K562 (cell line): Measurements from ENCODE around the gene SH2D3A. TPM values are rescaled to one million over a fixed set of nuclear protein-coding genes. Genes with fewer than 3 reads are reported as not detected.

ENCODE experiments used
- ATAC-seq: fragments of 200-7000 bp; cut with Tn5 transposase; 3 replicates; pipeline ENCODE4 v1.9.1; 2020; ENCODE audit warnings: moderate library complexity
- BruUV-seq: library from RNA; stranded (reverse); fragments of 400-500 nt; replicated peaks from 2 replicates; lab custom pipeline; 2021; lab: Mats Ljungman, UMichigan
- CTCF ChIA-PET: fragments of 300-600 bp; formaldehyde crosslinking; extraction: SDS; loops from one replicate; lab custom pipeline; 2021; ENCODE audit warnings: low intra/inter-chr PET ratio; lab: Yijun Ruan, JAX
- POLR2A ChIA-PET: fragments of 300-600, 350-650 bp; sonication (Branson Sonifier 250); formaldehyde crosslinking; extraction: SDS; loops from one replicate; lab custom pipeline; 2021; ENCODE audit warnings: antibody characterized with exemption, inconsistent platforms; lab: Yijun Ruan, JAX
- DNase-seq, 4 experiments: peaks; one replicate each; pipeline versions ENCODE4 v3.0.0 to v3.0.0-alpha.2; 2011 to 2018; ENCODE audit warnings: low spot score in 3 of 4, mixed read lengths in 3 of 4; ENCODE audit errors: extremely low read depth in 1 of 4
- FAIRE-seq: peaks from 2 replicates; lab custom pipeline; 2011; peaks lifted over from hg19 to GRCh38; lab: Jason Lieb, UNC
- H2AFZ ChIP-seq: 2 replicates; pipeline ENCODE4 v1.6.0; 2011; ENCODE audit warnings: low read depth, low read length, control low read depth, inconsistent platforms
- H3K27ac ChIP-seq: fragments of 200-600 bp; 3 replicates; pipeline ENCODE4 v1.8.0; 2011; ENCODE audit warnings: low read depth, mild to moderate bottlenecking, control low read depth, inconsistent platforms, low read length, moderate library complexity, mixed read lengths; ENCODE audit errors: extremely low read depth
- H3K27me3 ChIP-seq, 2 experiments: fragments of 300-600 bp in 1 of 2; 2 replicates in 1 of 2; 3 replicates in 1 of 2; pipeline versions ENCODE4 v1.6.0 to v1.8.0; 2011; ENCODE audit warnings: inconsistent platforms in 2 of 2, low read length in 2 of 2, mild to moderate bottlenecking in 1 of 2, mixed read lengths in 1 of 2, moderate library complexity in 1 of 2; ENCODE audit not compliant: control insufficient read depth in 2 of 2, insufficient read depth in 2 of 2
- H3K36me3 ChIP-seq: fragments of 300-600 bp; 3 replicates; pipeline ENCODE4 v1.8.0; 2011; ENCODE audit warnings: mild to moderate bottlenecking, low read length, inconsistent platforms; ENCODE audit not compliant: control insufficient read depth, insufficient read depth
- H3K4me1 ChIP-seq, 2 experiments: fragments of 200-600 bp in 1 of 2; replicated peaks in 1 of 2; 2 replicates in 1 of 2; 3 replicates in 1 of 2; pipeline versions ENCODE4 v1.5.1 to v1.8.0; 2011; ENCODE audit warnings: inconsistent platforms in 2 of 2, low read length in 2 of 2, mild to moderate bottlenecking in 1 of 2, mixed read lengths in 1 of 2, moderate library complexity in 1 of 2; ENCODE audit not compliant: control insufficient read depth in 2 of 2, insufficient read depth in 2 of 2
- H3K4me2 ChIP-seq: 2 replicates; pipeline ENCODE4 v1.6.1; 2011; ENCODE audit warnings: low read length, control low read depth, inconsistent platforms, mixed read lengths; ENCODE audit not compliant: insufficient read depth
- H3K4me3 ChIP-seq: fragments of 200-600 bp; sonication (generic), shearing (Covaris generic); 2 replicates; pipeline ENCODE4 v1.5.1; 2016; ENCODE audit warnings: control low read depth, inconsistent platforms
- H3K79me2 ChIP-seq: fragments of 200-600 bp; 3 replicates; pipeline ENCODE4 v1.8.0; 2011; ENCODE audit warnings: low read length, inconsistent platforms; ENCODE audit not compliant: control insufficient read depth, insufficient read depth
- H3K9ac ChIP-seq, 2 experiments: 2 replicates each; pipeline versions ENCODE4 v1.6.0 to v1.6.1; 2011; ENCODE audit warnings: low read depth in 2 of 2, low read length in 2 of 2, control low read depth in 1 of 2, inconsistent platforms in 1 of 2, mild to moderate bottlenecking in 1 of 2, mixed read lengths in 1 of 2; ENCODE audit not compliant: insufficient read depth in 1 of 2
- H3K9me1 ChIP-seq: one replicate; pipeline ENCODE4 v1.6.0; 2011; ENCODE audit warnings: inconsistent platforms, mild to moderate bottlenecking, low read length, moderate library complexity; ENCODE audit not compliant: control insufficient read depth, insufficient read depth
- H3K9me3 ChIP-seq: replicated peaks from 2 replicates; pipeline ENCODE4 v1.5.1; 2011; ENCODE audit warnings: low read depth, low read length, inconsistent platforms; ENCODE audit not compliant: control insufficient read depth, insufficient read depth
- H4K20me1 ChIP-seq: replicated peaks from 2 replicates; pipeline ENCODE4 v1.6.1; 2011; ENCODE audit warnings: low read length, inconsistent platforms, mixed read lengths; ENCODE audit not compliant: control insufficient read depth, insufficient read depth
- ASH1L ChIP-seq: fragments of 450-650 bp; IDR thresholded peaks from 2 replicates; pipeline ENCODE4 v1.6.1; 2018; ENCODE audit warnings: borderline replicate concordance, mild to moderate bottlenecking, low read depth; ENCODE audit not compliant: partially characterized antibody
- KDM5B ChIP-seq: fragments of 200-600 bp; sonication (generic); IDR thresholded peaks from 2 replicates; pipeline ENCODE4 v1.6.1; 2012; ENCODE audit warnings: low read depth, mild to moderate bottlenecking, moderate library complexity, low read length, control low read depth, inconsistent platforms; ENCODE audit not compliant: insufficient replicate concordance
- KHSRP ChIP-seq: fragments of 450-650 bp; IDR thresholded peaks from 2 replicates; pipeline ENCODE4 v1.6.1; 2017
- MYC ChIP-seq, 2 experiments: fragments of 250-450 bp in 1 of 2; sonication (Bioruptor Pico) in 1 of 2; IDR thresholded peaks; 2 replicates each; pipeline versions ENCODE4 v1.5.1 to v1.6.1; 2012 to 2021; ENCODE audit warnings: low read depth in 2 of 2, borderline replicate concordance in 1 of 2, improper control_type of control experiment in 1 of 2, low read length in 1 of 2, mild to moderate bottlenecking in 1 of 2, moderate library complexity in 1 of 2
- RFX5 ChIP-seq: IDR thresholded peaks from 2 replicates; pipeline ENCODE4 v1.6.1; 2011; ENCODE audit warnings: low read depth, mild to moderate bottlenecking, improper control_type of control experiment, low read length
- SIN3A ChIP-seq, 2 experiments: fragments of 150-350 bp in 1 of 2; IDR thresholded peaks; 2 replicates each; pipeline ENCODE4 v1.6.1; 2011 to 2016; ENCODE audit warnings: borderline replicate concordance in 2 of 2, low read depth in 2 of 2, low read length in 2 of 2, mild to moderate bottlenecking in 2 of 2, moderate library complexity in 2 of 2; ENCODE audit not compliant: control insufficient read depth in 1 of 2
- TAL1 ChIP-seq: fragments of 450-650 bp; IDR thresholded peaks from 2 replicates; pipeline ENCODE4 v1.6.1; 2016; ENCODE audit warnings: mild to moderate bottlenecking
- ZBTB7A ChIP-seq: IDR thresholded peaks from 2 replicates; pipeline ENCODE4 v1.6.1; 2011; ENCODE audit warnings: low read depth, mild to moderate bottlenecking, low read length, moderate library complexity, borderline replicate concordance; ENCODE audit not compliant: control insufficient read depth
- ZNF589 ChIP-seq: fragments of 200-800 bp; sonication (Bioruptor generic); IDR thresholded peaks from 2 replicates; pipeline ENCODE4 v1.6.1; 2016; ENCODE audit warnings: low read depth, missing genetic modification characterization, missing compliant biosample characterization
- WGBS: fragments of 100-300 bp; shearing (Covaris generic); methylation state at CpG from one replicate; pipeline ENCODE4 v1.1.6; 2016; ENCODE audit warnings: low coverage, mixed read lengths; ENCODE audit not compliant: insufficient coverage; ENCODE audit errors: missing lambda C conversion rate; 5-methylcytosine and 5-hydroxymethylcytosine counted together
- in situ Hi-C: fragments of 300-500 bp; cut with MboI; formaldehyde crosslinking; loops from 4 replicates; pipeline ENCODE4 v1.15.0; 2018; ENCODE audit warnings: inconsistent platforms, mixed read lengths
- intact Hi-C: fragments of 100-400 bp; cut with micrococcal nuclease; formaldehyde crosslinking; loops from 2 replicates; pipeline ENCODE4 v1.14.2; 2022
- polyA plus RNA-seq, 8 experiments: library from polyadenylated mRNA; depleted of rRNA in 4 of 8; stranded (reverse) in 5 of 8; unstranded in 3 of 8; fragments of >200 nt; fragmentation: Nextera tagmentation in 2 of 8; fragmentation: Illumina TruSeq in 1 of 8; extraction: Ambion mirVana in 2 of 8; extraction: Trizol in 1 of 8; gene quantifications; 2 replicates each; pipeline versions ENCODE4 v1.2.1 to v1.2.3, GENCODE V29; 2011 to 2014; ENCODE audit warnings: inconsistent platforms in 1 of 8, missing spikeins in 1 of 8
- total RNA-seq, 7 experiments: library from RNA; depleted of rRNA in 6 of 7; stranded (reverse); fragments of >200 nt in 6 of 7; fragmentation: Illumina TruSeq in 2 of 7; extraction: Trizol in 2 of 7; gene quantifications; 2 replicates each; pipeline versions ENCODE4 v1.2.1 to v1.2.3, GENCODE V29; 2011 to 2021; ENCODE audit warnings: low replicate concordance in 1 of 7
- TF ChIP-seq, protein P1 (sequence below): fragments of 450-650 bp; formaldehyde crosslinking; IDR thresholded peaks from 2 replicates; pipeline ENCODE4 v1.4.0; 2020; ENCODE audit warnings: mild to moderate bottlenecking, moderate library complexity
- TF ChIP-seq, protein P2 (sequence below): sonication (generic); formaldehyde crosslinking; IDR thresholded peaks from 2 replicates; pipeline ENCODE4 v1.4.0; 2020; ENCODE audit warnings: mild to moderate bottlenecking, missing genetic modification reagents
- TF ChIP-seq, protein P3 (sequence below), 2 experiments: fragments of 200-800 bp in 1 of 2; sonication (Bioruptor generic) in 1 of 2; sonication (generic) in 1 of 2; formaldehyde crosslinking in 1 of 2; IDR thresholded peaks in 1 of 2; conservative IDR thresholded peaks in 1 of 2; 2 replicates each; pipeline versions ENCODE4 v1.5.0 to v1.6.1; 2016 to 2020; ENCODE audit warnings: missing compliant biosample characterization in 1 of 2, missing genetic modification characterization in 1 of 2, missing genetic modification reagents in 1 of 2
- TF ChIP-seq, protein P4 (sequence below): fragments of 250-450 bp; sonication (Bioruptor Pico); IDR thresholded peaks from 2 replicates; pipeline ENCODE4 v1.6.1; 2021; ENCODE audit warnings: mild to moderate bottlenecking

Gene SH2D3A
- total and polyA plus RNA-seq, 9 of the 15 experiments (the other 6 are each of a cell fraction or from before 2014, with no cell fraction given), result 0.75 to 26.3 (median 8.9) TPM

DNA sequence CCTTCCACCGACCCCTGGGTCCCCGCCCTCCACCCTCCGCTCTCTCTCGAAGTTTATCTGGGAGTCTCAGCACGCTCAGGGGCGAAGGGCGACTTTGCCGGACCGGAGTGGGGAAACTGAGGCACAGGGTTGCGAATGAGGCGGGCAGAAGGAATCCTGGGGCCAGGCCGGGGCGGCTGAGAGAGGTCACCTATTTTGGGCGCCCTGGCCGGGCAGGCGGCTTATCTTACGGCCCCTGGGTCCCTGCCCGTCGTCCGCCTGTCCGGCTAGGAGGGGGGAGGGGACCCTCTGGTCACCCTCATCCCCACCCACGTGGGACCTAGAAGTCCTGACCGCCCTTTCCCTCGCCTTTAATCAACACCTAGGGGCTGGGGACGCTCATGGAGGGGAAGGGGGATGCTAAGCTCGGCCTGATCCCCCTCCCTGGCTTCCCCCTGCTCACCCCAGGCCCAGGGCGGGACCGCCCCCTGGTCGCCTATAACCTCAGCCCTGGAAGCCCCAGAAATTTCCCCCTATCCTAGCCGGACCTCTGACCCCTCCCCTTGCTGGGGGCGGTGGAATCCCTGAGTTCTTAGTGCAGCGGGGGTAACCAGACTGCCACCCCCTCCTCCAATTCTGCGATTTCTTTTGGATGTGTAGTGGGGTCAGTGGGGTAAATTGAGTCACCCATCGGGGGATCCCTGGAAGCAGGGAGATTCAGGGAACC is 27.2 kb downstream of the SH2D3A start:
- TSS peak; percentile 74 for BruUV-seq
- intact Hi-C loops (loop anchor here (2.0 to 10.0 kb wide), 3 partner anchors 27 to 225 kb away; partner anchors contain the start of gene SH2D3A), in situ Hi-C loops (no loop called here)
- no peaks in the 10 kb centered on the region for H3K27me3 ChIP-seq
- DNase-seq (peak; percentile 68 to 85 (median 80)), ATAC-seq (peak; percentile 11; the same call in 2 of the 3 replicates), FAIRE-seq (no peak)
- no peaks in the 10 kb centered on the region for H3K9me1 ChIP-seq
- H3K9ac ChIP-seq, result peak overlapping the region; percentile 82 to 97
- H3K27ac ChIP-seq, result peak overlapping the region; percentile 85
- H3K4me3 ChIP-seq, result peak overlapping the region; percentile 87
- H4K20me1 ChIP-seq, result no peaks in the 10 kb centered on the region
- H3K4me1 ChIP-seq, result peaks cover 30 to 69% of the 10 kb centered on the region in 2 experiments
- ChIA-PET POLR2A (interaction anchor here (0.7 kb wide), 1 partner anchor 18 kb away, joined by 3 read pairs; no protein-coding TSS in a partner anchor), CTCF (interaction anchor here (2.8 kb wide), 1 partner anchor 123 kb away, joined by 16 read pairs; no protein-coding TSS in a partner anchor)
- peaks cover 42% of the 10 kb centered on the region for H3K79me2 ChIP-seq
- peak overlapping the region; percentile 80 for H2AFZ ChIP-seq
- H3K9me3 ChIP-seq, result no peaks in the 10 kb centered on the region
- H3K36me3 ChIP-seq, result peaks cover 44% of the 10 kb centered on the region; the same call in 2 of the 3 replicates
- WGBS, result 2% methylated on average over 32 of the region's 34 CpGs
- H3K4me2 ChIP-seq, result peak overlapping the region; percentile 87
- TF ChIP-seq, protein P1, sequence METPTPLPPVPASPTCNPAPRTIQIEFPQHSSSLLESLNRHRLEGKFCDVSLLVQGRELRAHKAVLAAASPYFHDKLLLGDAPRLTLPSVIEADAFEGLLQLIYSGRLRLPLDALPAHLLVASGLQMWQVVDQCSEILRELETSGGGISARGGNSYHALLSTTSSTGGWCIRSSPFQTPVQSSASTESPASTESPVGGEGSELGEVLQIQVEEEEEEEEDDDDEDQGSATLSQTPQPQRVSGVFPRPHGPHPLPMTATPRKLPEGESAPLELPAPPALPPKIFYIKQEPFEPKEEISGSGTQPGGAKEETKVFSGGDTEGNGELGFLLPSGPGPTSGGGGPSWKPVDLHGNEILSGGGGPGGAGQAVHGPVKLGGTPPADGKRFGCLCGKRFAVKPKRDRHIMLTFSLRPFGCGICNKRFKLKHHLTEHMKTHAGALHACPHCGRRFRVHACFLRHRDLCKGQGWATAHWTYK (CRISPR knock-in tag), result no peak; the same call in 1 of the 2 replicates
- TF ChIP-seq, protein P2, sequence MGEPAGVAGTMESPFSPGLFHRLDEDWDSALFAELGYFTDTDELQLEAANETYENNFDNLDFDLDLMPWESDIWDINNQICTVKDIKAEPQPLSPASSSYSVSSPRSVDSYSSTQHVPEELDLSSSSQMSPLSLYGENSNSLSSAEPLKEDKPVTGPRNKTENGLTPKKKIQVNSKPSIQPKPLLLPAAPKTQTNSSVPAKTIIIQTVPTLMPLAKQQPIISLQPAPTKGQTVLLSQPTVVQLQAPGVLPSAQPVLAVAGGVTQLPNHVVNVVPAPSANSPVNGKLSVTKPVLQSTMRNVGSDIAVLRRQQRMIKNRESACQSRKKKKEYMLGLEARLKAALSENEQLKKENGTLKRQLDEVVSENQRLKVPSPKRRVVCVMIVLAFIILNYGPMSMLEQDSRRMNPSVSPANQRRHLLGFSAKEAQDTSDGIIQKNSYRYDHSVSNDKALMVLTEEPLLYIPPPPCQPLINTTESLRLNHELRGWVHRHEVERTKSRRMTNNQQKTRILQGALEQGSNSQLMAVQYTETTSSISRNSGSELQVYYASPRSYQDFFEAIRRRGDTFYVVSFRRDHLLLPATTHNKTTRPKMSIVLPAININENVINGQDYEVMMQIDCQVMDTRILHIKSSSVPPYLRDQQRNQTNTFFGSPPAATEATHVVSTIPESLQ (CRISPR knock-in tag), result 0 out of 2 replicates have a peak, but pooled peaks have one; percentile 59
- TF ChIP-seq ASH1L, result no peak
- peak; percentile 73 for TF ChIP-seq MYC (IDR thresholded peaks at IDR 0.05; ENCODE audit: low read depth, low read length)
- TF ChIP-seq MYC (CRISPR knock-in tag; IDR thresholded peaks at IDR 0.05; ENCODE audit: borderline replicate concordance, low read depth), result 0 out of 2 replicates have a peak, but pooled peaks have one; percentile 26
- TF ChIP-seq KHSRP, result no peak
- TF ChIP-seq ZNF589 (CRISPR knock-in tag), result no peak
- TF ChIP-seq, protein P3, sequence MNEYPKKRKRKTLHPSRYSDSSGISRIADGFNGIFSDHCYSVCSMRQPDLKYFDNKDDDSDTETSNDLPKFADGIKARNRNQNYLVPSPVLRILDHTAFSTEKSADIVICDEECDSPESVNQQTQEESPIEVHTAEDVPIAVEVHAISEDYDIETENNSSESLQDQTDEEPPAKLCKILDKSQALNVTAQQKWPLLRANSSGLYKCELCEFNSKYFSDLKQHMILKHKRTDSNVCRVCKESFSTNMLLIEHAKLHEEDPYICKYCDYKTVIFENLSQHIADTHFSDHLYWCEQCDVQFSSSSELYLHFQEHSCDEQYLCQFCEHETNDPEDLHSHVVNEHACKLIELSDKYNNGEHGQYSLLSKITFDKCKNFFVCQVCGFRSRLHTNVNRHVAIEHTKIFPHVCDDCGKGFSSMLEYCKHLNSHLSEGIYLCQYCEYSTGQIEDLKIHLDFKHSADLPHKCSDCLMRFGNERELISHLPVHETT (CRISPR knock-in tag; conservative IDR thresholded peaks at IDR 0.05 in 1 of 2, IDR thresholded peaks at IDR 0.05 in 1 of 2), result peak in 1 of 2 experiments; percentile 33; a peak in 1 of 4 replicates
- no peak for TF ChIP-seq RFX5
- no peak for TF ChIP-seq KDM5B
- no peak for TF ChIP-seq TAL1
- TF ChIP-seq, protein P4, sequence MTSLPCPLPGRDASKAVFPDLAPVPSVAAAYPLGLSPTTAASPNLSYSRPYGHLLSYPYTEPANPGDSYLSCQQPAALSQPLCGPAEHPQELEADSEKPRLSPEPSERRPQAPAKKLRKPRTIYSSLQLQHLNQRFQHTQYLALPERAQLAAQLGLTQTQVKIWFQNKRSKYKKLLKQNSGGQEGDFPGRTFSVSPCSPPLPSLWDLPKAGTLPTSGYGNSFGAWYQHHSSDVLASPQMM (CRISPR knock-in tag), result no peak
- TF ChIP-seq SIN3A (IDR thresholded peaks at IDR 0.05; ENCODE audit: borderline replicate concordance in 2 of 2, control insufficient read depth in 1 of 2, low read depth in 2 of 2, low read length in 2 of 2), result peak in 1 of 2 experiments; percentile 60; a peak in 2 of 4 replicates
- TF ChIP-seq ZBTB7A, result peak; percentile 94; the same call in 1 of the 2 replicates
